HepG2 (cell line): Measurements from ENCODE around the gene STPG4. TPM values are rescaled to one million over a fixed set of nuclear protein-coding genes. Genes with fewer than 3 reads are reported as not detected.

Experiments used
- BORCS8-MEF2B ChIP-seq: sonication (generic); formaldehyde crosslinking; IDR thresholded peaks from 2 replicates; pipeline ENCODE4 v1.8.0; 2022; ENCODE audit warnings: mild to moderate bottlenecking, missing genetic modification reagents
- FOXA3 ChIP-seq: IDR thresholded peaks from 2 replicates; pipeline ENCODE4 v1.6.1; 2016; ENCODE audit warnings: missing genetic modification reagents, missing compliant biosample characterization
- JDP2 ChIP-seq: sonication (generic); formaldehyde crosslinking; IDR thresholded peaks from 2 replicates; pipeline ENCODE4 v1.8.1; 2022; ENCODE audit warnings: missing genetic modification reagents, borderline replicate concordance
- KLF6 ChIP-seq: IDR thresholded peaks from 2 replicates; pipeline ENCODE4 v1.8.0; 2016; ENCODE audit warnings: missing biosample characterization, missing genetic modification reagents
- MAF1 ChIP-seq: sonication (generic); formaldehyde crosslinking; IDR thresholded peaks from 2 replicates; pipeline ENCODE4 v1.5.0; 2020; ENCODE audit warnings: missing genetic modification reagents, borderline replicate concordance
- PITX1 ChIP-seq: sonication (generic); formaldehyde crosslinking; IDR thresholded peaks from 2 replicates; pipeline ENCODE4 v1.5.1; 2020; ENCODE audit warnings: mild to moderate bottlenecking, missing genetic modification reagents
- PLSCR1 ChIP-seq: sonication (generic); formaldehyde crosslinking; IDR thresholded peaks from 2 replicates; pipeline ENCODE4 v1.5.0; 2020; ENCODE audit warnings: missing genetic modification reagents, mild to moderate bottlenecking, borderline replicate concordance
- SAP130 ChIP-seq: IDR thresholded peaks from 2 replicates; pipeline ENCODE4 v1.6.1; 2016; ENCODE audit warnings: low read depth
- SKIL ChIP-seq: sonication (generic); formaldehyde crosslinking; IDR thresholded peaks from 2 replicates; pipeline ENCODE4 v1.8.0; 2022; ENCODE audit warnings: missing genetic modification reagents, mild to moderate bottlenecking, moderate library complexity, borderline replicate concordance
- SMARCC2 ChIP-seq: fragments of 450-650 bp; IDR thresholded peaks from 2 replicates; pipeline ENCODE4 v1.6.1; 2017; ENCODE audit warnings: antibody characterized with exemption, mild to moderate bottlenecking
- XBP1 ChIP-seq: sonication (generic); formaldehyde crosslinking; IDR thresholded peaks from 2 replicates; pipeline ENCODE4 v1.5.0; 2020; ENCODE audit warnings: missing genetic modification reagents
- ZNF337 ChIP-seq: sonication (generic); formaldehyde crosslinking; IDR thresholded peaks from 2 replicates; pipeline ENCODE4 v1.5.1; 2020; ENCODE audit warnings: missing genetic modification reagents, low read depth, mild to moderate bottlenecking, borderline replicate concordance
- ZNF343 ChIP-seq: sonication (generic); formaldehyde crosslinking; IDR thresholded peaks from 2 replicates; pipeline ENCODE4 v1.4.0; 2020; ENCODE audit warnings: mild to moderate bottlenecking, missing genetic modification reagents
- ZNF431 ChIP-seq: sonication (generic); formaldehyde crosslinking; IDR thresholded peaks from 2 replicates; pipeline ENCODE4 v1.9.0; 2022; ENCODE audit warnings: missing genetic modification reagents, low read depth, mild to moderate bottlenecking, borderline replicate concordance
- ZNF550 ChIP-seq: sonication (generic); formaldehyde crosslinking; IDR thresholded peaks from 2 replicates; pipeline ENCODE4 v1.4.0; 2020; ENCODE audit warnings: mild to moderate bottlenecking, missing genetic modification reagents, borderline replicate concordance
- polyA plus RNA-seq, 8 experiments: library from polyadenylated mRNA; depleted of rRNA in 3 of 8; stranded (reverse) in 7 of 8; unstranded in 1 of 8; fragments of >200 nt; fragmentation: Illumina TruSeq in 4 of 8; extraction: Trizol in 4 of 8; gene quantifications; 2 replicates each; pipeline versions ENCODE4 v1.2.1 to v1.2.3, GENCODE V29; 2011 to 2016; ENCODE audit warnings: low read depth in 4 of 8, missing spikeins in 1 of 8, mixed read lengths in 1 of 8; ENCODE audit not compliant: insufficient read depth in 1 of 8
- total RNA-seq, 5 experiments: library from RNA; depleted of rRNA; stranded (reverse); fragments of >200 nt; fragmentation: Illumina TruSeq; extraction: Trizol; gene quantifications; 2 replicates each; pipeline ENCODE4 v1.2.3, GENCODE V29; 2016; ENCODE audit warnings: low read depth in 1 of 5
- TF ChIP-seq, protein P1 (sequence below): sonication (generic); formaldehyde crosslinking; IDR thresholded peaks from 2 replicates; pipeline ENCODE4 v1.5.0; 2020; ENCODE audit warnings: missing genetic modification reagents
- TF ChIP-seq, protein P2 (sequence below), 2 experiments: sonication (generic) in 1 of 2; formaldehyde crosslinking in 1 of 2; IDR thresholded peaks; 2 replicates each; pipeline versions ENCODE4 v1.6.1 to v1.9.0; 2014 to 2022; ENCODE audit warnings: antibody characterized with exemption in 1 of 2, borderline replicate concordance in 1 of 2, inconsistent platforms in 1 of 2, low read depth in 1 of 2, missing genetic modification reagents in 1 of 2
- TF ChIP-seq, protein P3 (sequence below): sonication (generic); formaldehyde crosslinking; IDR thresholded peaks from 2 replicates; pipeline ENCODE4 v1.5.0; 2020; ENCODE audit warnings: mild to moderate bottlenecking, missing genetic modification reagents, borderline replicate concordance

The STPG4 gene
- total and polyA plus RNA-seq, 2 of the 13 experiments (the other 11 are each of a cell fraction or from before 2014, with no cell fraction given) = 0.11 to 0.15 TPM

DNA sequence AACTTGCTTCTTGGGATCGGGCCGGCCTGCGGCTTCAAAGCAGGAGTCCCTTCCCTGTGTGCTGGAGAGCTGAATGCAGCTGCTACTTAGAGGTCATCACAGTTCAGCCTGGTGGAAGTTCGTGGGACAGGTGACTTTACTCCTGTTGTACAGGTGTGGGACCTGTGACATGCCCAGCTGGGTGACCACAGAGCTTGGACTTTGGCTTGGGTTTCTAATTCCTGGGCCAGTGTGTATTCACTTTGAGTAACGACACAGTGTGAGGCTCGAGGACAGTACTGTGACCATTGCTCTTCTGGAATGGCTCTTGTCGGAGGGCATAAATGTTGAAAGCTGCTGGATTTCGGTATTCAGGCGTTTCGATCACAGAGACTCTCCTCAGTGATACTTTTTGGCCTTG lies 114.5 kb downstream of the STPG4 start (continued):
- TF ChIP-seq SKIL (CRISPR knock-in tag) = no peak
- TF ChIP-seq, protein P1, sequence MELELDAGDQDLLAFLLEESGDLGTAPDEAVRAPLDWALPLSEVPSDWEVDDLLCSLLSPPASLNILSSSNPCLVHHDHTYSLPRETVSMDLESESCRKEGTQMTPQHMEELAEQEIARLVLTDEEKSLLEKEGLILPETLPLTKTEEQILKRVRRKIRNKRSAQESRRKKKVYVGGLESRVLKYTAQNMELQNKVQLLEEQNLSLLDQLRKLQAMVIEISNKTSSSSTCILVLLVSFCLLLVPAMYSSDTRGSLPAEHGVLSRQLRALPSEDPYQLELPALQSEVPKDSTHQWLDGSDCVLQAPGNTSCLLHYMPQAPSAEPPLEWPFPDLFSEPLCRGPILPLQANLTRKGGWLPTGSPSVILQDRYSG (CRISPR knock-in tag) = no peak
- TF ChIP-seq, protein P2, sequence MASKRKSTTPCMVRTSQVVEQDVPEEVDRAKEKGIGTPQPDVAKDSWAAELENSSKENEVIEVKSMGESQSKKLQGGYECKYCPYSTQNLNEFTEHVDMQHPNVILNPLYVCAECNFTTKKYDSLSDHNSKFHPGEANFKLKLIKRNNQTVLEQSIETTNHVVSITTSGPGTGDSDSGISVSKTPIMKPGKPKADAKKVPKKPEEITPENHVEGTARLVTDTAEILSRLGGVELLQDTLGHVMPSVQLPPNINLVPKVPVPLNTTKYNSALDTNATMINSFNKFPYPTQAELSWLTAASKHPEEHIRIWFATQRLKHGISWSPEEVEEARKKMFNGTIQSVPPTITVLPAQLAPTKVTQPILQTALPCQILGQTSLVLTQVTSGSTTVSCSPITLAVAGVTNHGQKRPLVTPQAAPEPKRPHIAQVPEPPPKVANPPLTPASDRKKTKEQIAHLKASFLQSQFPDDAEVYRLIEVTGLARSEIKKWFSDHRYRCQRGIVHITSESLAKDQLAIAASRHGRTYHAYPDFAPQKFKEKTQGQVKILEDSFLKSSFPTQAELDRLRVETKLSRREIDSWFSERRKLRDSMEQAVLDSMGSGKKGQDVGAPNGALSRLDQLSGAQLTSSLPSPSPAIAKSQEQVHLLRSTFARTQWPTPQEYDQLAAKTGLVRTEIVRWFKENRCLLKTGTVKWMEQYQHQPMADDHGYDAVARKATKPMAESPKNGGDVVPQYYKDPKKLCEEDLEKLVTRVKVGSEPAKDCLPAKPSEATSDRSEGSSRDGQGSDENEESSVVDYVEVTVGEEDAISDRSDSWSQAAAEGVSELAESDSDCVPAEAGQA (IDR thresholded peaks at IDR 0.05; ENCODE audit: low read depth) = no peak
- TF ChIP-seq, protein P2 (CRISPR knock-in tag; IDR thresholded peaks at IDR 0.05; ENCODE audit: borderline replicate concordance) = no peak
- TF ChIP-seq SAP130 (CRISPR knock-in tag) = peak; percentile 60
- no peak for TF ChIP-seq KLF6 (CRISPR knock-in tag)
- no peak for TF ChIP-seq XBP1 (CRISPR knock-in tag)
- no peak for TF ChIP-seq ZNF550 (CRISPR knock-in tag)
- no peak for TF ChIP-seq BORCS8-MEF2B (CRISPR knock-in tag)
- TF ChIP-seq ZNF431 (CRISPR knock-in tag) = no peak
- TF ChIP-seq, protein P3, sequence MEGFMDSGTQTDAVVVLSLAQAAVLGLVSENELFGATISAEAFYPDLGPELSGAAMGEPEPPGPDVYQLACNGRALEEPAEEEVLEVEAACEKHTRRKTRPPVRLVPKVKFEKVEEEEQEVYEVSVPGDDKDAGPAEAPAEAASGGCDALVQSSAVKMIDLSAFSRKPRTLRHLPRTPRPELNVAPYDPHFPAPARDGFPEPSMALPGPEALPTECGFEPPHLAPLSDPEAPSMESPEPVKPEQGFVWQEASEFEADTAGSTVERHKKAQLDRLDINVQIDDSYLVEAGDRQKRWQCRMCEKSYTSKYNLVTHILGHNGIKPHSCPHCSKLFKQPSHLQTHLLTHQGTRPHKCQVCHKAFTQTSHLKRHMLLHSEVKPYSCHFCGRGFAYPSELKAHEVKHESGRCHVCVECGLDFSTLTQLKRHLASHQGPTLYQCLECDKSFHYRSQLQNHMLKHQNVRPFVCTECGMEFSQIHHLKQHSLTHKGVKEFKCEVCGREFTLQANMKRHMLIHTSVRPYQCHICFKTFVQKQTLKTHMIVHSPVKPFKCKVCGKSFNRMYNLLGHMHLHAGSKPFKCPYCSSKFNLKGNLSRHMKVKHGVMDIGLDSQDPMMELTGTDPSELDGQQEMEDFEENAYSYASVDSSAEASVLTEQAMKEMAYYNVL (CRISPR knock-in tag) = no peak
- no peak for TF ChIP-seq FOXA3
- TF ChIP-seq JDP2 (CRISPR knock-in tag) = no peak
- TF ChIP-seq PLSCR1 (CRISPR knock-in tag) = no peak
- TF ChIP-seq MAF1 (CRISPR knock-in tag) = no peak
- no peak for TF ChIP-seq ZNF343 (CRISPR knock-in tag)
- TF ChIP-seq SMARCC2 = no peak
- TF ChIP-seq PITX1 (CRISPR knock-in tag) = peak; percentile 65; the same call in 1 of the 2 replicates
- no peak for TF ChIP-seq ZNF337
